Measurements from ENCODE around the gene PPFIA3.
A peak's percentile ranks its signal among the peaks of the same experiment; 100 is the strongest.
"Not testable (repeated sequence)": the region's sequence is repeated elsewhere in the genome, so short reads cannot be mapped to it uniquely, and the experiment has no call there.

Gene PPFIA3

DNA sequence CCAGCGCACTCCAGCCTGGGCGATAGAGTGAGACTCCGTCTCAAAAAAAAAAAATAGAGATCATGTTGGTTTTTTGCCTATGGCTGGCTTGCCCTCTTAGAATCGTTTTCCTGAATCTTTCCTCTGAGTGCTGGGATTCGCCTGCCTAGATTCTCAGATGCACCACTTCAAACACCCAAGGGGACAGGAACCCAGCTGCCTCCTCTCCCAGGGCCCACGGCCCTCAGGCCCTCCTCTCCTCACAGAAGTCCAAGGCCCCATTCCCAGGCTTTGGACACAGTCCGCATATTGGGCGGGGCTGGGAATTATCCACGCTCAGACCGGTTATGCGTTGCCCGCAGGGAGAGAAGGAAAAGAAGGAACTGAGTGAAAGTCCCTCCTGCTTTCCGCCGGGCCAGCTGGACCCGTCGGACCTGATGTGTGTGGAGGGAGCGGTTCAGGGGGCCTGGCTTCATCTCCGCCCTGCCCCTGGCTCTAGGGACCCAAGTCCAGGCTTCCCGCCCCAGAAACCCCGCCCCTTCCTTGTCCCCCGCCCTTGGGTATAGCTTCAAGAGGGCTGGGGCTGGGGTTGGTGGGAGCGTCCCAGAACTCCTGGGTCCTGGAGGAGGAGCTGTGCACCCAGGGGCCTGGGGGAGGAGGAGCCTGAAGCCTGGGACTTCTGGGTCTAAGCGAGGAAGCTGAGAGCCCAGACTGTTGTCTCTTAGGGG, 5.8 kb downstream of the PPFIA3 start:
- no peak for DNase-seq

DNA sequence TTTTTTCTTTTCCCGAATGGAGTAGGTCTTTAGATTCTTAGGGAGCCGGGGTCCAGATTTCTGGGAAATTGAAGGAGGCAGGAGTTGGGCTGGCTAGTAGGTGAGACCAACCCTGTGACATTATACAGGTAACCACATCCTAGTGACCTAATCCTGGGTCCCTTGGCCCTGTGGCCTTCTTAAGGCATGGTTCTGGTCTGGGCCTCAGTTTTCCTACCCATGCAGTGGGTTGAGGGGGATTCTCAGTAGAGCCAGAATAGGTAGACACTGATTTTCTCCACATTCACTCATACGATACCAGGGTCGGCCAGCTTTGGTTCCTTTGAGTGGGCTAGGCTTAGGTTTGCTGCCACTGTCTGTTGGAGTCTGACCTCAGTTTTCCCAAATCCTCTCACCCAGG, 7.2 kb downstream of the PPFIA3 start:
- no peak for DNase-seq

DNA sequence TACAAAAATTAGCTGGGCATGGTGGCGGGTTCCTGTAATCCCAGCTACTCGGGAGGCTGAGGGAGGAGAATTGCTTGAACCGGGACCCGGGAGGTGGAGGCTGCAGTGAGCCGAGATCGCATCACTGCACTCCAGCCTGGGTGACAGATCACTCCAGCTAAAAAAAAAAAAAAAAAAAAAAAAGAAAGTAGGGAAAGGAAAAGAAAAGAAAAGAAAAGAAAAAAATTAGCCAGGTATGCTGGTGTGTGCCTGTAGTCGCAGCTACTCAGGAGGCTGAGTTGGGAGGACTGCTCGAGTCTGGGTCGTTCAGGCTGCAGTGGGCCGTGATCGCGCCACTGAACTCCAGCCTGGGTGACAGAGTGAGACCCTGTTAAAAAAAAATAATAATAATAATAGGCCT, 7.9 kb downstream of the PPFIA3 start:
- DNase-seq: not testable (repeated sequence)

DNA sequence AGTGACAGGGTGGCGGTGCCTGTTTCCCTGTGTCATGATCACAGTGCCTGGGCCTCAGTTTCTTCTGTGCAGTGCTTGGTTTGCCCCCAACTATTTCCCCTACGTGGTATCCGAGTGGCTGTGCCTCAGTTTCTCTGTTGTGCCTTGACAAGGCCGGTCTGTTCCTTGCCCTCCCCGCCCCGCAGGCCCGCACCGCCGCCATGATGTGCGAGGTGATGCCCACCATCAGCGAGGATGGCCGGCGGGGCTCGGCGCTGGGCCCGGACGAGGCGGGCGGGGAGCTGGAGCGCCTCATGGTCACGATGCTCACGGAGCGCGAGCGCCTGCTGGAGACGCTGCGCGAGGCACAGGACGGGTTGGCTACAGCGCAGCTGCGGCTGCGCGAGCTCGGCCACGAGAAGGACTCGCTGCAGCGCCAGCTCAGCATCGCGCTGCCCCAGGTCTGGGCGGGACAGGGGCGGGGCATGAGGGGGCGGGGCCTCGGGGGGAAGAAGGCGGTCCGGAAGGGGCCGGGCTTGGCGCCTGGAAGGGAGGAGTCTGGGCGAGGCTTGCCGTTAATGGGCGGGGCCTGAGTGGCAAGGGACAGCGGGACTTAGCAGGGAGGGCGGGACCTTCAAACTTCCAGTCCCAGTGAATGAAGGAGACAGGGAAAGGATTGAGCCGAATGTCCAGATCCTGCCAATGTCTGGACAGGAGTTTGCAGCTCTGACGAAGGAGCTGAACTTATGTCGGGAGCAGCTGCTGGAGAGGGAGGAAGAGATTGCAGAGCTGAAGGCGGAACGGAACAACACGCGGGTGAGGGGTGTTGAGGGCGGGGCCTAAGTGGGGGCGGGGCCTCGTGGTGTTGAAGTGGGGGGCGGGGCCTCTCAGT, 8.6 kb downstream of the PPFIA3 start:
- DNase-seq: peak; percentile 86

DNA sequence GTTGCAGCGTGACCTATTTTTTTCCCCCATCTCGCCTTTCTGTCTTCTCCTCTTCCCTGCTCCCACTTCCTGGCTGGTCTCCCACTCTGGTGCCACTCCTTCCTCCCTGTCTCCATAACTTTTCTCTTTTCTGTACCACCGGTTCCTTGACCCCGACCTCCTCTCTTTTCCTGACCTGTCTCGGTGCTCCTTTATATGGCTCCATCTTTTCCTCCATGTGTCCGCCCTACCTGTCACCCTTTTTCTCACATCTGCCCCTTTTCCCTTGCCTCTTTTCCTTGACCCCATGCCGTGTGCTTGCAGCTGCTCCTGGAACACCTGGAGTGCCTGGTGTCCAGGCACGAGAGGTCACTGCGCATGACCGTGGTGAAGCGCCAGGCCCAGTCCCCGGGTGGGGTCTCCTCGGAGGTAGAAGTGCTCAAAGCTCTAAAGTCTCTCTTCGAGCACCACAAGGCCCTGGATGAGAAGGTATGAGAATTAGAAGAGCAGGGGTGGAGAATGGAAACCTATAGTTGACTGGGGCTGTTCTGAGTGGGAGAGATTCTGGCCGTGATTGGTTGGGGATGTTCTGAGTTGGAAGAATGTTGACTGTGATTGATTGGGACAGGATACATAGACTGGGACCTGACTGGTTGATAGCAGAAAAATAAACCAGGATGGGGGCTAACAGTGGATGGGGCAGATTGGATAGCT, 9.3 kb downstream of the PPFIA3 start:
- no peak for DNase-seq

DNA sequence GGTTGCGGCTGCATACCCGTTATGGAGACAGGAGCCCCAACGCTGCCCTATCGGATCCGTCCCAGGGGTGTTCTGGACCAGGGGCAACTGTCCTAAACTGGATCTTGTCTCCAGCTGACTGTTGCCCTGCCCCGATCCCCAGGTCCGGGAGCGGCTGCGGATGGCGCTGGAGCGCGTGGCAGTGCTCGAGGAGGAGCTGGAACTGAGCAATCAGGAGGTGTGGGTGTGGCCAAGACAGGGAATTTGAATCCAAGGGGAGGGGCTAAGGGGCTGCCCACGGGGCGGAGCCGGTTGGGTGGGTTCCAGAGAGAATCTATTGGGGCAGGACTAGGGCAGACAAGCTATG, 9.9 kb downstream of the PPFIA3 start:
- peak; percentile 67 for DNase-seq

DNA sequence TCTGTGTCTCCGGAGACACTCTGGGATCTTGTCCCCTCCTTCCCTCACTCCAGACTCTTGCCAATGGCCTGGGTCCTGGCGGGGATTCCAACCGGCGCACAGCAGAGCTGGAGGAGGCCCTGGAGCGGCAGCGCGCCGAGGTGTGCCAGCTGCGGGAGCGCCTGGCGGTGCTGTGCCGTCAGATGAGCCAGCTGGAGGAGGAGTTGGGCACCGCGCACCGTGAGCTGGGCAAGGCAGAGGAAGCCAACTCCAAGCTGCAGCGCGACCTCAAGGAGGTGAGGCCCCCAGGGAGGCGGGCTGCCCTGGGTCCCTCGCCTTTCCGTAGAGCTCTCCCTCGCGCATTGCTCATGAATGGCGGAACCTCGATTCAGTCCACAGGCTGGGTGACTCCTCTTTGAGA, 11.0 kb downstream of the PPFIA3 start:
- DNase-seq: no peak

DNA sequence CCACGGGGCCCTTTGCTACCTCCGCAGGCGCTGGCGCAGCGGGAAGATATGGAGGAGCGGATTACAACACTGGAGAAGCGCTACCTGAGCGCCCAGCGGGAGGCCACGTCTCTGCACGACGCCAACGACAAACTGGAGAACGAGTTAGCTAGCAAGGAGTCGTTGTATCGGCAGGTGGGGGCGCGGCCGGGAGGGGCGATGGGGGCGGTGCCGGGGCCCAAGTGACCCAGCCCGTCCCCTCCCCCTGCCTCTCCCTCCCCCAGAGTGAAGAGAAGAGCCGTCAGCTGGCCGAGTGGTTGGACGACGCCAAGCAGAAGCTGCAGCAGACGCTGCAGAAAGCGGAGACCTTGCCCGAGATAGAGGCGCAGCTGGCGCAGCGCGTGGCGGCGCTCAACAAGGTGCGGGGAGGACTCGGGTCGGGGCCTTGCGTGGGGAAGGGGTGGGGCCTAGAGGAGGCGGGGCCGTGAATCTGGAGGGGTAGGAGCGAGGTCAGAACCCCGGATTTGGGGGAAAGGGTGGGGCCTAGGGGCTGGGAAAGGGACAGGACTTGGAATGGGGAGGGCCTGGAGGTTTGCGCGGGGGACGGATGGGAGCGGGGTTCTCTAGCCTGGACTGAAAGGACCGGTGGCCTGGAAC, 13.7 kb downstream of the PPFIA3 start:
- no peak for DNase-seq

DNA sequence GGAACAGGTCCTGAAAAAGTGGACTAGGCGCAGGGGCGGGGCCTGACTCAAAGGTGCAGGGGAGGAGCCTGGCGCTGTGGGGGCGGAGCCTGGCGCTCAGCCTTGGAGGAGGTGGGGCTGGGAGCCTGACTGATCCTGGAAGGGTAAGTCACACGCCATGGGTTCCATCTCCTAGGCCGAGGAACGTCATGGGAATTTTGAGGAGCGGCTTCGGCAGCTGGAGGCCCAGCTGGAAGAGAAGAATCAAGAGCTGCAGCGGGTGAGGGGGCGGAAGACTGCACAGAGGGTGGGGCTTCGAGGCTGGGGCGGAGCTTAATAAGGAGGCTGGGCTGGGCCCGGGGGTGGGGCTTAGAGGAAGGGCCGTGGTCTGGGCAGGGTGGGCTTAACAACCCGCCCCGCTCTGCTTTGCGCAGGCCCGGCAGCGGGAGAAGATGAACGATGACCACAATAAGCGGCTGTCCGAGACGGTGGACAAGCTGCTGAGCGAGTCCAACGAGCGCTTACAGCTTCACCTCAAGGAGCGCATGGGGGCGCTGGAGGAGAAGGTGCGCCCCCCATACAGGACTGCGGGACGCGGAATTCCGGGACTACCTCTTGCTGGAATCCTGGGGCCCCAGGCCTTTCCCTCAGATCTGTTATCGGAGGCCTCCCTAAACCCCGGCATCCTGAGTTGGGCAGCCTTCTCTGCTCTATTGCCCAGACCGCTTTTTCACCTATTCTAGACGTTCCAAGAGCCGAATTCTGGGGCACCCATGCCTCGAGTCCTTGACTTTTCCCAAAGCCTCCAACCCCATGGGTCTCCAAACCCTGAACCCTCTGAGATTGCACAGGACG, 14.5 kb downstream of the PPFIA3 start:
- no peak for DNase-seq

DNA sequence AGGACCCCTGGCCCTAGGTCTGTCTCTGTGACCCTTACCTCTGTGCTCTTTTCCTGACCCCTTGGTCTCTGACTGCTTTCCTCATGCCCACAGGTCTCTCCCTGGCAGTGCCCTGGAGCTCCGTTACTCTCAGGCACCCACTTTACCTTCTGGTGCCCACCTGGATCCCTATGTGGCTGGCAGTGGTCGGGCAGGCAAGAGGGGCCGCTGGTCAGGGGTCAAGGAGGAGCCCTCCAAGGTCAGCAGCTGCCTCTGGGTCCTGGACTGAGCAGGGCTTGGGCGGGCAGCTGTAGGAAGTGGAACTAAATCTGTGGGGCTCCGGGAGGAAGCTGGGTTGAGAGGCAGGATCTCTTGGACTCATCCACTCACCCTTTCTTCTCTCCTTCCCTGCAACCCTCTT, 16.3 kb downstream of the PPFIA3 start:
- no peak for DNase-seq

DNA sequence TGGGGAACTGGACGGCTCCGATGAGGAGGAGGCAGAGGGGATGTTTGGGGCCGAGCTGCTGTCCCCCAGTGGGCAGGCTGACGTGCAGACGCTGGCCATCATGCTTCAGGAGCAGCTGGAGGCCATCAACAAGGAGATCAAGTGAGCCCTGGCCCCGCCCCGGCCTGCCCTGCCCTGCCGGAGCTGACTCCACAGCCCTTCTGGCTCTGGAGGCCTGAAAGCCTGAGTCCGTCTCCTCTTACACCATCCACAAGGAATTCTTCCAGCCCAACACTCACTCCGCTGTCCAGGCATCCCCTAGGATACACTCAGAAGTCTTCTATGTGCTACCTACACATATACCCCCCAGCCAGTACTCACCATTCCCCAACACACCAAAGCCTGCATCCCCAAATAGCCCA, 17.4 kb downstream of the PPFIA3 start:
- DNase-seq: no peak

DNA sequence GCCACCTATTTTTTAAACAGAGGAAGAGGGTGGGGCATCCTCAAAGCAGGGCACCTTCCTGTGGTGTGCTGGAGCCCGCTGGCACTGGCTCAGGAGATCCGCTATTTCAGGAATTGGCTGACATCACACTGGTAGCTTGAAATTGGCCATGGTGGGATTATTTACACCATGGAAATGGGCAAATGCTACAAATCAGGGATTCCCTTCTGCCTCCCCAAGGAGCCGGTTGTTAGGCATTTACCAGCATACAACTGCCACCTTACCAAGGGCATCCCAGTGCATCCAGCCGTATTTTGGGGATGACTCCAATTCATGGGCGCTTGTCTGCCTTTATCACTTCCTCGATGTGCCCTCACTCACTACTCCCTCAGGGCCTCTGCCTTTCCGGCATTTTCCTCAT, 21.6 kb downstream of the PPFIA3 start:
- no peak for DNase-seq

DNA sequence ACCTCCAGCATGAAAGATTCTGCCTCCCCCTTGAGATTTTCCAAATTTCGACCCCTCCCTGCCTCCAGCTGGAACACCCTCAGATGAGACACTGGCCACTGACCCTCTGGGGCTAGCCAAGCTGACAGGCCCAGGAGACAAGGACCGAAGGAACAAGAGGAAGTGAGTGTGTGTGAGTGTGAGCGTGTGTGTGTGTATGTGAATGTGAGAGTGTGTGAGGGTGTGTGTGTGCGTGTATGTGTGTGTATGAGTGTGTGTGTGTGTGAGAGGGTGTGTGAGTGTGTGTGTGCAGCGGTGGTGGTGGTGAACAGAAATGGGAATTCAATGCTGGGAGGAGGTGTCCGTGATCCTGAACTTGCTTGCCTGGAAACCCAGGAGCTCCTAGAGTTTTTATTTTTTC, 22.0 kb downstream of the PPFIA3 start:
- no peak for DNase-seq

DNA sequence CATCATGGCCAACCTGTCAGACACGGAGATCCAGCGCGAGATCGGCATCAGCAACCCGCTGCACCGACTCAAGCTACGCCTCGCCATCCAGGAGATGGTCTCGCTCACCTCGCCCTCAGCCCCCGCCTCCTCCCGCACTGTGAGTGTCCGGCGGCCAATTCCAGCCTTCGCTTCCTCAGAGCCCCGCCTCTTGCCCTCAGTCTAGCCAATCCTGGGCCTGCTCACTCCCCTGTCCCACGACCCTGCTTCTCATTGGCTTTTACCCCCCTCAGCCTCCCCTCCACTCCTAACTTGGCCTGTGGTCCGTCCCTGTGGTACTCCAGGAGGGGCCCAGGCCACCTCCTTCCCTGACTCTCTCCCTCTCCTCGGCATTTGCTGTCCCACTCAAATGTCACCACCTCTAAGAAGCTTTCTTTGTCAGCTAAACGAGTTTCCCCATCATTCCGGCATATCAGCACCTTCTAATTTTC, 23.6 kb downstream of the PPFIA3 start:
- peak; percentile 94 for DNase-seq

DNA sequence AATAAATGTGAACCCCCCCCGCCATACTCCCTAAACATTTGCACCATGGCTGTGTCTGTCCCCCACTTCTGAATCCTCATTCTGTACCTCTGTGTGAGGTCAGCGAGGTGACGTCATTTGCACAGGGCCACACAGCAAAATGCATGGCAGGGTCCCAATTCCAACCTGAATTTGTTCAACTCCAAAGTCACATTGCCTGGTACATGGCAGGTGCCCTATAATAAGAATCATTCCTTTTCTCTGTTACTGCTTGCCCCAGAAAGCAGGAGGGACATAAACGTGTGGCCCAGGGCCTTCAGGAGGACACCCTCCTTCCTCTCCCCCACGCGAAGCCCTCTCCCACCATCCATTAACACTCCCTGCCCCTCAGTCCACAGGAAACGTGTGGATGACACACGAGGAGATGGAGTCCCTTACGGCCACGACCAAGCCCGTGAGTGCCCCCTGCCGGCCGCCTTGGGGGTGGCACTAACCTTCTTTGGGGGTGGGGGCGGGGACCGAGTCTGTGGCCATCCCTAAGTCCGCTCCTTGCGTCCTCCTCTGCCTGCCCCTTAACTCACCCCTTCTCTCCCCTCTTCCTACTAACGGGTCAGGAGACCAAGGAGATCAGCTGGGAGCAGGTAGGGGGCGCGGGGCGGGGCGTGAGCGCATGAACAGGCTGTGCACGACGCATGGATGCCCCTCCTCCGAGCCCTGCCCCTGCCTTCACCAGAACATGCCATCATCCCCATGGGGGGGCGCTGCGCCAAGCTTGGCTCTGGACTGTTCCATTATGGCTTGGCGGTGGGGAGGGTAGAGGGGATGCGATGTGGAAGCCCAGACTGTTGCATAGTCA, 26.4 kb downstream of the PPFIA3 start:
- peak; percentile 45 for DNase-seq

DNA sequence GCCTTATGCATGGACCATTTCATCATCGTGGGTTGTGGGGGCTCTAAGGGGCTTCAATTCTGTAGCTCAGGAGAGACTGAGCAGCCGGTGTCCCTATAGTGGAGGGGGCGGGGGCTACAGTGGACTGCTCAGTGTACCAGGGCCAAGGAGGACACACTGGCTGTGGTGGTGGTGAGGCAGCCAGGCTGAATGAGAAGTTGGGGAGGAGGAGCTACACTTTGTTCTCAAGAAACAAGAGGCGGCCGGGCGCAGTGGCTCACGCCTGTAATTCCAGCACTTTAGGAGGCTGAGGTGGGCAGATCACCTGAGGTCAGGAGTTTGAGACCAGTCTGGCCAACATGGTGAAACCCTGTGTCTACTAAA, 27.0 kb downstream of the PPFIA3 start:
- not testable (repeated sequence) for DNase-seq

DNA sequence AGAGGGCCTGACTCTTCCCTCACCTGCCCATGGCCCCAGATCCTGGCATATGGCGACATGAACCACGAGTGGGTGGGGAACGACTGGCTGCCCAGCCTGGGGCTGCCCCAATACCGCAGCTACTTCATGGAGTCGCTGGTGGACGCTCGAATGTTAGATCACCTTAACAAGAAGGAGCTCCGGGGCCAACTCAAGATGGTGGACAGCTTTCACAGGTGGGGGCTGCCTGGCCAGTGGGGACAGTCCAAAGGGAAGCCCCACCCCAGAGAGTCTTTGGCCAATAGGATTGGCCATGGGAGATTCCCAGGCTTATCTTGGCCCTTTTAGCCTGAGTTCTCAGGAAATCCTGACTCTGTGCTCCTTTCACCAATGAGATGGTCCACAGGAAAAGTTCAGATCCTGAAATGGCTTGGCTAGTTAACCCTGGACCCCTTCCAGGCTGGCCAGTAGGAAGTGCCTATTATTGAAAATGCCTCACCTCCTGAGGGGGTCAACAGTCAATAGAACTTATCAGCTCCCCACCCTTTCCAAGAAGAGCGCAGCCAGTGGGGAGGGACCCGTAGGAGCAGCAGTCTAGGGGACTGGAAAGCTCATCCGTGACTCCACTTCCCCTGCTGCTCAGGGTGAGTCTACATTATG, 28.8 kb downstream of the PPFIA3 start:
- DNase-seq: no peak

DNA sequence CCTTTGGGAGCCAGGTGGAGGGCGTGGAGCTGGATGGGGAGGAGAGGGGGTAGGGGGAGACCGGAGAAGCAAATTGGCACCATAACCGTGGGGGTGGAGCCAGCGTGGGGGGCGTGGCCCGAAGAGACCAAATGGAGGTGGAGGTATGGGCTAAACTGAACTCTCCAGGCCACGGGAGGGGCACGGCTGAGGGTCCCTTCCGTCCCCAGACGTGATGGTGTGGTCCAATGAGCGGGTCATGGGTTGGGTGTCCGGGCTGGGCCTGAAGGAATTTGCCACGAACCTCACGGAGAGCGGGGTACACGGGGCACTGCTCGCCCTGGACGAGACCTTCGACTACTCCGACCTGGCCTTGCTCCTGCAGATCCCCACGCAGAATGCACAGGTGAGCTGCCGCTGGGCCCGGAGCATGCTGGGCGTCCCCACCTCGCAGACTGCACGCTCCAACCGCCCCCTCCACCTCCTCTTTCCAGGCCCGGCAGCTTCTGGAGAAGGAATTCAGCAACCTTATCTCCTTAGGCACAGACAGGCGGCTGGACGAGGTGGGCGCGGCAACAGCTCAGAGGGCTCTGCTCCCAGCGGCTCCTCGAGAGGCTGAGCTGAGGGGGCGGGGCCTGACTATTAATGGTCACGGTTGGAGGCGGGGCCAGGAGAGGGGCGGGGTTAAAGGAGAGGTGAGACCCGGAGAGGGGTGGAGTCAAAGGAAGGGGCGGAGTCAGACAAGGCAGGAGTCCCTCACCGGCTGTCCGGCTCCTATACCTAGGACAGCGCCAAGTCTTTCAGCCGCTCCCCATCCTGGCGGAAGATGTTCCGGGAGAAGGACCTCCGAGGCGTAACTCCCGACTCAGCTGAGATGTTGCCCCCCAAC, 29.7 kb downstream of the PPFIA3 start:
- peak; percentile 87 for DNase-seq

DNA sequence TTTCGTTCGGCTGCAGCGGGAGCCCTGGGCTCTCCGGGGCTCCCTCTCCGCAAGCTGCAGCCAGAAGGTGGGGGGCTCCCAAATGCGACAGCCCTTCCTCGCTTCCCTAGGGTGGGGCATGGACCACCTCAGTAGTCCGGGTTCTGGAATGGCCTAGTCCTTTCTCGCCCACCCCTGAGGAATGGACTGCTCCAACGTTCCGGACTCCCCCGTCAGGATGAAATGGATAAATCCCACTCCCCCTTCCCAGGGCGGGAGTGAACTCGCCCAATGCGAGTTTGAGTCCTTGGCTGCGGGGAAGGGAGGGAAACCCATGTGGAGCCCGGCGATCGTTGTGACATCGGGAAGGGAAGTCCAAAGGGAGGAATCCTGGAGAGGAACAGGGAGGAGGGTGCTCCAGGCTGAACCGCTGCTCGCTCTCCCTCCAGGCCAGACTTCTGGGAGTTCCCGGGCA, 30.3 kb downstream of the PPFIA3 start:
- DNase-seq: peak; percentile 62
